WTC11 (cell line): Measurements from ENCODE around the gene PRR5L. TPM values are rescaled to one million over a fixed set of nuclear protein-coding genes. Genes with fewer than 3 reads are reported as not detected.

Experiments
- ATAC-seq: fragments of 200-7000 bp; cut with Tn5 transposase; 2 replicates; pipeline ENCODE4 v1.10.0; 2021; ENCODE audit warnings: mild to moderate bottlenecking, moderate library complexity
- CTCF ChIA-PET: fragments of 300-600 bp; sonication (Branson Sonifier 250); formaldehyde crosslinking; loops from one replicate; lab custom pipeline; 2021; ENCODE audit warnings: antibody characterized with exemption; lab: Charles Lee
- POLR2A ChIA-PET: fragments of 350-600 bp; sonication (Branson Sonifier 250); formaldehyde crosslinking; loops from one replicate; lab custom pipeline; 2021; ENCODE audit warnings: antibody characterized with exemption; lab: Charles Lee
- DNase-seq: peaks from one replicate; pipeline ENCODE4 v3.0.0; 2021; ENCODE audit warnings: low spot score
- H3K27ac Mint-ChIP-seq: 2 replicates; pipeline ENCODE4 v1.8.0; 2021; ENCODE audit warnings: mixed read lengths
- H3K27me3 Mint-ChIP-seq: 2 replicates; pipeline ENCODE4 v1.8.0; 2021; ENCODE audit warnings: low read depth, mild to moderate bottlenecking, moderate library complexity, mixed read lengths
- H3K36me3 Mint-ChIP-seq: 2 replicates; pipeline ENCODE4 v1.8.0; 2021; ENCODE audit warnings: mixed read lengths
- H3K4me1 Mint-ChIP-seq: 2 replicates; pipeline ENCODE4 v1.8.0; 2022; ENCODE audit warnings: mixed read lengths
- H3K4me3 Mint-ChIP-seq: 2 replicates; pipeline ENCODE4 v1.8.0; 2021; ENCODE audit warnings: mild to moderate bottlenecking, moderate library complexity, mixed read lengths
- H3K9me3 Mint-ChIP-seq: 2 replicates; pipeline ENCODE4 v1.8.0; 2021; ENCODE audit warnings: mixed read lengths
- CTCF ChIP-seq: fragments of 200-600 bp; IDR thresholded peaks from 2 replicates; pipeline ENCODE4 v1.8.0; 2022; ENCODE audit warnings: antibody characterized with exemption
- KAT7 ChIP-seq: sonication (generic); formaldehyde crosslinking; IDR thresholded peaks from 2 replicates; pipeline ENCODE4 v1.8.1; 2023; ENCODE audit warnings: missing genetic modification reagents, mild to moderate bottlenecking, borderline replicate concordance
- MLX ChIP-seq: sonication (generic); formaldehyde crosslinking; IDR thresholded peaks from 2 replicates; pipeline ENCODE4 v1.8.1; 2023; ENCODE audit warnings: mild to moderate bottlenecking, missing genetic modification reagents, moderate library complexity
- MXD4 ChIP-seq: fragments of 250-450 bp; sonication (Bioruptor Pico); IDR thresholded peaks from 2 replicates; pipeline ENCODE4 v1.8.0; 2021; ENCODE audit warnings: mild to moderate bottlenecking, moderate library complexity, borderline replicate concordance
- NFYB ChIP-seq: sonication (generic); formaldehyde crosslinking; conservative IDR thresholded peaks from 2 replicates; pipeline ENCODE4 v1.8.0; 2022; ENCODE audit warnings: low read depth, missing genetic modification reagents
- NR2C2 ChIP-seq: sonication (generic); formaldehyde crosslinking; IDR thresholded peaks from 2 replicates; pipeline ENCODE4 v1.8.0; 2022; ENCODE audit warnings: mild to moderate bottlenecking, missing genetic modification reagents
- SMAD3 ChIP-seq: sonication (generic); formaldehyde crosslinking; IDR thresholded peaks from 2 replicates; pipeline ENCODE4 v1.8.0; 2022; ENCODE audit warnings: missing genetic modification reagents, mild to moderate bottlenecking, borderline replicate concordance
- SP1 ChIP-seq: sonication (generic); formaldehyde crosslinking; conservative IDR thresholded peaks from 2 replicates; pipeline ENCODE4 v1.8.1; 2022; ENCODE audit warnings: missing genetic modification reagents
- TCF7 ChIP-seq: sonication (generic); formaldehyde crosslinking; IDR thresholded peaks from 2 replicates; pipeline ENCODE4 v1.8.0; 2022; ENCODE audit warnings: mild to moderate bottlenecking, low read depth, missing genetic modification reagents, moderate library complexity
- TEAD1 ChIP-seq: sonication (generic); formaldehyde crosslinking; IDR thresholded peaks from 2 replicates; pipeline ENCODE4 v1.8.0; 2022; ENCODE audit warnings: mild to moderate bottlenecking, missing genetic modification reagents
- TP53 ChIP-seq: sonication (generic); formaldehyde crosslinking; IDR thresholded peaks from 2 replicates; pipeline ENCODE4 v1.8.1; 2023; ENCODE audit warnings: mild to moderate bottlenecking, missing genetic modification reagents
- ZBTB43 ChIP-seq: sonication (generic); formaldehyde crosslinking; IDR thresholded peaks from 2 replicates; pipeline ENCODE4 v1.8.1; 2023; ENCODE audit warnings: mild to moderate bottlenecking, missing genetic modification reagents
- ZNF281 ChIP-seq: sonication (generic); formaldehyde crosslinking; IDR thresholded peaks from 2 replicates; pipeline ENCODE4 v1.8.0; 2023; ENCODE audit warnings: mild to moderate bottlenecking, missing genetic modification reagents
- total RNA-seq: library from RNA; stranded (reverse); gene quantifications from 3 replicates; pipeline ENCODE4 v1.2.3, GENCODE V29; 2021

The PRR5L gene
- total RNA-seq, 1 experiment from 2014 or later = 3.9 TPM

- H3K27me3 Mint-ChIP-seq = no peaks in the 10 kb centered on the region
These were observed 104.8 kb downstream of the PRR5L start for GRCh38 chr11:36400766-36401455.

GRCh38 chr11:36402568-36403170, 106.6 kb downstream of the PRR5L start:
- no peaks in the 10 kb centered on the region for H3K4me1 Mint-ChIP-seq
- CTCF ChIA-PET = interaction anchor here (0.5 kb wide), 1 partner anchor 14 kb away, joined by 4 read pairs; no protein-coding TSS in a partner anchor
- H3K9me3 Mint-ChIP-seq = no peaks in the 10 kb centered on the region
- H3K36me3 Mint-ChIP-seq = no peaks in the 10 kb centered on the region
- no peak for TF ChIP-seq TEAD1 (CRISPR knock-in tag)
- TF ChIP-seq MXD4 (CRISPR knock-in tag) = no peak
- TF ChIP-seq, all 79 proteins: peak for 0
- Mint-ChIP-seq H3K27ac (no peak overlapping the region), H3K27me3 (no peaks in the 10 kb centered on the region), H3K4me3 (no peak overlapping the region)
- DNase-seq (no peak), ATAC-seq (no peak)
- POLR2A ChIA-PET = no interaction called here

More at GRCh38 chr11:36400766-36401455, 104.8 kb downstream of the PRR5L start:
- no peaks in the 10 kb centered on the region for H3K9me3 Mint-ChIP-seq
- H3K4me3 Mint-ChIP-seq = no peak overlapping the region
- H3K36me3 Mint-ChIP-seq = no peaks in the 10 kb centered on the region
- ChIA-PET POLR2A (no interaction called here), CTCF (no interaction called here)
- no peak overlapping the region for H3K27ac Mint-ChIP-seq
- ATAC-seq (no peak), DNase-seq (no peak)
- no peaks in the 10 kb centered on the region for H3K4me1 Mint-ChIP-seq
- no peak for TF ChIP-seq TP53 (CRISPR knock-in tag)

GRCh38 chr11:36403661-36404060, 107.6 kb downstream of the PRR5L start:
- POLR2A ChIA-PET = no interaction called here

More at GRCh38 chr11:36403661-36404060, 107.6 kb downstream of the PRR5L start:
- TF ChIP-seq NR2C2 (CRISPR knock-in tag) = no peak
- TF ChIP-seq SMAD3 = no peak
- no peak for TF ChIP-seq KAT7 (CRISPR knock-in tag)
- TF ChIP-seq MLX = no peak
- TF ChIP-seq NFYB (CRISPR knock-in tag) = no peak
- no peak for TF ChIP-seq ZBTB43 (CRISPR knock-in tag)
- TF ChIP-seq MXD4 (CRISPR knock-in tag) = no peak
- TF ChIP-seq SP1 = no peak
- no peak for TF ChIP-seq ZNF281
- no peak for TF ChIP-seq TCF7 (CRISPR knock-in tag)
- TF ChIP-seq CTCF = no peak
- Mint-ChIP-seq H3K4me1 (peaks cover under 1% of the 10 kb centered on the region; the same call in 1 of the 2 replicates), H3K27ac (no peak overlapping the region), H3K27me3 (no peaks in the 10 kb centered on the region), H3K4me3 (no peak overlapping the region), H3K36me3 (no peaks in the 10 kb centered on the region), H3K9me3 (no peaks in the 10 kb centered on the region)
- DNase-seq = no peak
- no peak for ATAC-seq
- CTCF ChIA-PET = no interaction called here
